Hepatocyte (in vitro differentiated cells): ENCODE data around the gene MLIP. TPM values are rescaled to one million over a fixed set of nuclear protein-coding genes. Genes with fewer than 3 reads are reported as not detected.
A peak's percentile ranks its signal among the peaks of the same experiment; 100 is the strongest.
"Not testable (repeated sequence)": the region's sequence is repeated elsewhere in the genome, so short reads cannot be mapped to it uniquely, and the experiment has no call there.

ENCODE experiments used
- DNase-seq: peaks from one replicate; pipeline ENCODE4 v3.0.0-alpha.2; 2016; ENCODE audit warnings: low spot score
- H2AFZ ChIP-seq: fragments of 200-600 bp; sonication (generic); 2 replicates; pipeline ENCODE4 v1.6.0; 2016; ENCODE audit warnings: antibody characterized with exemption, mild to moderate bottlenecking
- H3K27ac ChIP-seq: fragments of 200-600 bp; sonication (generic); 2 replicates; pipeline ENCODE4 v1.5.1; 2016; ENCODE audit warnings: mild to moderate bottlenecking
- H3K27me3 ChIP-seq: fragments of 200-600 bp; sonication (generic); 2 replicates; pipeline ENCODE4 v1.6.1; 2016
- H3K36me3 ChIP-seq: fragments of 200-600 bp; sonication (generic); replicated peaks from 2 replicates; pipeline ENCODE4 v1.5.1; 2016; ENCODE audit warnings: low read depth; ENCODE audit not compliant: insufficient read depth
- H3K4me1 ChIP-seq: fragments of 200-600 bp; sonication (generic); 2 replicates; pipeline ENCODE4 v1.5.1; 2016; ENCODE audit warnings: mild to moderate bottlenecking, moderate library complexity; ENCODE audit not compliant: insufficient read depth
- H3K4me2 ChIP-seq: fragments of 200-600 bp; sonication (generic); 2 replicates; pipeline ENCODE4 v1.6.0; 2016
- H3K4me3 ChIP-seq: fragments of 200-600 bp; sonication (generic); 2 replicates; pipeline ENCODE4 v1.5.1; 2016; ENCODE audit warnings: mild to moderate bottlenecking
- H3K79me2 ChIP-seq: fragments of 200-600 bp; sonication (generic); 2 replicates; pipeline ENCODE4 v1.6.0; 2017; ENCODE audit warnings: mild to moderate bottlenecking
- H3K9me2 ChIP-seq: fragments of 200-600 bp; sonication (generic); replicated peaks from 2 replicates; pipeline ENCODE4 v1.6.0; 2017; ENCODE audit warnings: mild to moderate bottlenecking; ENCODE audit not compliant: insufficient read depth
- H3K9me3 ChIP-seq: fragments of 200-600 bp; sonication (generic); 2 replicates; pipeline ENCODE4 v1.5.1; 2016; ENCODE audit warnings: low read depth, mild to moderate bottlenecking
- H4K20me1 ChIP-seq: fragments of 200-600 bp; sonication (generic); 2 replicates; pipeline ENCODE4 v1.6.0; 2016; ENCODE audit warnings: mild to moderate bottlenecking; ENCODE audit not compliant: insufficient read depth, poor library complexity, severe bottlenecking
- EZH2 ChIP-seq: fragments of 200-600 bp; sonication (generic); IDR thresholded peaks from 2 replicates; pipeline ENCODE4 v1.6.1; 2016; ENCODE audit warnings: antibody characterized with exemption, mild to moderate bottlenecking, borderline replicate concordance
- EZH2phosphoT487 ChIP-seq: fragments of 200-600 bp; sonication (generic); IDR thresholded peaks from one replicate; pipeline ENCODE4 v1.6.1; 2018; ENCODE audit warnings: antibody characterized with exemption, mild to moderate bottlenecking, low read depth, moderate library complexity; ENCODE audit not compliant: unreplicated experiment, severe bottlenecking
- WGBS: methylation state at CpG from one replicate; pipeline ENCODE4 v1.1.6; 2016; ENCODE audit warnings: low lambda C conversion rate; ENCODE audit errors: missing lambda C conversion rate; 5-methylcytosine and 5-hydroxymethylcytosine counted together
- polyA plus RNA-seq: library from polyadenylated mRNA; unstranded; fragments of >200 nt; fragmentation: Nextera tagmentation; extraction: Ambion mirVana; gene quantifications from 2 replicates; pipeline ENCODE4 v1.2.1, GENCODE V29; 2016
- total RNA-seq: library from RNA; depleted of rRNA; stranded (reverse); fragments of >200 nt; gene quantifications from 2 replicates; pipeline ENCODE4 v1.2.3, GENCODE V29; 2014
- TF ChIP-seq, protein P1 (sequence below): fragments of 200-600 bp; sonication (generic); IDR thresholded peaks from 2 replicates; pipeline ENCODE4 v1.5.1; 2016; ENCODE audit warnings: antibody characterized with exemption, mild to moderate bottlenecking; ENCODE audit not compliant: poor library complexity

Gene MLIP
- total and polyA plus RNA-seq, 2 experiments from 2014 or later: 1.2 to 1.5 TPM

DNA sequence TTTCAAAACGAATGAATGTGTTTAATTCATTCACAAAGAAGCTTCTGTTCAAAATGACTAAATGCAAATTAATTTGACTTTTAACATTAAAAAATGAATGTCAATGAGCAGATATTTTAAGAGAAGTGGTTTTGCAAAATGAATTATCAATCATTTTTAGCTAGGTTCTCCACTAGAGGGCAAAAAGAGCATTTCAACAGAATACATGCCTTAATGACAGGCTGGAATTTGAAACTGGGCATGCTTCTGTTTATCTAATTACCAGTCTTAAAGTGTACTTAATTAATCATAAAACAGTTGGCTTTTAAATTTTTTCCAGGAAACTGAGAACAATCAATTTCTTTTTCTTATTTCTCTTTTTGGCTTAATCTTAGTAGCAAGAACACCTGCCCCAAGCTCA, 133.2 kb downstream of the MLIP start:
- H3K79me2 ChIP-seq: no peaks in the 10 kb centered on the region
- TF ChIP-seq EZH2phosphoT487 (no peak), EZH2 (no peak)
- TF ChIP-seq, protein P1, sequence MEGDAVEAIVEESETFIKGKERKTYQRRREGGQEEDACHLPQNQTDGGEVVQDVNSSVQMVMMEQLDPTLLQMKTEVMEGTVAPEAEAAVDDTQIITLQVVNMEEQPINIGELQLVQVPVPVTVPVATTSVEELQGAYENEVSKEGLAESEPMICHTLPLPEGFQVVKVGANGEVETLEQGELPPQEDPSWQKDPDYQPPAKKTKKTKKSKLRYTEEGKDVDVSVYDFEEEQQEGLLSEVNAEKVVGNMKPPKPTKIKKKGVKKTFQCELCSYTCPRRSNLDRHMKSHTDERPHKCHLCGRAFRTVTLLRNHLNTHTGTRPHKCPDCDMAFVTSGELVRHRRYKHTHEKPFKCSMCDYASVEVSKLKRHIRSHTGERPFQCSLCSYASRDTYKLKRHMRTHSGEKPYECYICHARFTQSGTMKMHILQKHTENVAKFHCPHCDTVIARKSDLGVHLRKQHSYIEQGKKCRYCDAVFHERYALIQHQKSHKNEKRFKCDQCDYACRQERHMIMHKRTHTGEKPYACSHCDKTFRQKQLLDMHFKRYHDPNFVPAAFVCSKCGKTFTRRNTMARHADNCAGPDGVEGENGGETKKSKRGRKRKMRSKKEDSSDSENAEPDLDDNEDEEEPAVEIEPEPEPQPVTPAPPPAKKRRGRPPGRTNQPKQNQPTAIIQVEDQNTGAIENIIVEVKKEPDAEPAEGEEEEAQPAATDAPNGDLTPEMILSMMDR: peak; percentile 61
- peak; percentile 26 for DNase-seq
- no peak overlapping the region for H3K4me2 ChIP-seq
- H4K20me1 ChIP-seq: no peaks in the 10 kb centered on the region
- no peak overlapping the region for H2AFZ ChIP-seq
- WGBS: 51% methylated on average over 1 of the region's 1 CpG
- H3K9me2 ChIP-seq: no peaks in the 10 kb centered on the region
- H3K9me3 ChIP-seq: no peaks in the 10 kb centered on the region
- H3K27ac ChIP-seq: no peak overlapping the region
- H3K36me3 ChIP-seq: no peaks in the 10 kb centered on the region
- no peaks in the 10 kb centered on the region for H3K27me3 ChIP-seq
- no peaks in the 10 kb centered on the region for H3K4me1 ChIP-seq
- H3K4me3 ChIP-seq: no peak overlapping the region

DNA sequence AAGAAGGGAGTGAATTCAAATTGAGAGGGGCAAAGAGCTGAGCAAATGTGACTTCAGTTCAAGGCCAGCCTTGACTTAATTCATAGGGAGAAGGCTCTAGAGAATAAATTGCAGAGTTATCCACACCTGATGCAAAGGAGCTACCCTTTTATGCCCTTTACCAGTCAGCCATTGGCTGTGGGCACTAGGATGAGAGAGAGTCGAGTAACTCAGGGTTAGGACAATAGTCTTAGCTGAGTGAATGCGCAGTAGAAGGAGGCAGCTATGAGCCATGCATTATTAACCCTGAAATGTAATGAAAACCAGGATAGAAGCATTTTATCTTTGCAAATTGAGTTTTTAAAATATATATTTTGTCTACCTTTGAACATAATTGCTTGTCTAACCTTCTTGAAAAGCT, 134.0 kb downstream of the MLIP start:
- Histone ChIP-seq H2AFZ (no peak overlapping the region), H3K27ac (no peak overlapping the region), H3K9me2 (no peaks in the 10 kb centered on the region), H4K20me1 (no peaks in the 10 kb centered on the region), H3K27me3 (no peaks in the 10 kb centered on the region), H3K79me2 (no peaks in the 10 kb centered on the region), H3K9me3 (no peaks in the 10 kb centered on the region), H3K4me3 (no peak overlapping the region), H3K36me3 (no peaks in the 10 kb centered on the region), H3K4me2 (no peak overlapping the region), H3K4me1 (no peaks in the 10 kb centered on the region)
- WGBS: 83% methylated on average over 2 of the region's 2 CpGs
- TF ChIP-seq EZH2phosphoT487 (no peak), EZH2 (no peak)
- TF ChIP-seq, protein P1: no peak
- DNase-seq: no peak

DNA sequence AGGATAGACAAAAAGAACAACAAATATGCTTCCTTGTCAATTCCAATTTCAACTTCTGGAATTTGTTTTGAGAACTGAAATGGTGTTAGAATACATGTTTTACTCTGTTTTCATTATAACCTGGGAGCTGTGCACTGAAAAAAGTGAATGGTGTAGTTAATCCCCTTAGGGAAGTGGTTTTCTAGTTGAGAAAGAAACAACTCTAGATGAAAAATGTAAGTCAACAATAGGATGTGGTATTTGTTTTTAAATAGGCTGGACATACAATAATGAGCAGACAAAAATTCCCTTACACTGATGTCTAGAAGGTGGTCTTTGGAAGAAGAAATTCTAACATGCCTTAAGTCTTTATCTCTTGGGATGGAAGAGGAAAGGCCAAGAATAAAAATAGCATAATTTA, 137.1 kb downstream of the MLIP start:
- Histone ChIP-seq H2AFZ (no peak overlapping the region), H3K4me1 (no peaks in the 10 kb centered on the region), H3K27me3 (no peaks in the 10 kb centered on the region), H3K9me2 (no peaks in the 10 kb centered on the region), H3K4me2 (no peak overlapping the region), H3K4me3 (no peak overlapping the region), H3K79me2 (no peaks in the 10 kb centered on the region), H3K27ac (no peak overlapping the region), H3K9me3 (no peaks in the 10 kb centered on the region), H4K20me1 (no peaks in the 10 kb centered on the region), H3K36me3 (no peaks in the 10 kb centered on the region)
- TF ChIP-seq, protein P1: no peak
- no peak for TF ChIP-seq EZH2phosphoT487
- TF ChIP-seq EZH2: no peak
- no peak for DNase-seq

DNA sequence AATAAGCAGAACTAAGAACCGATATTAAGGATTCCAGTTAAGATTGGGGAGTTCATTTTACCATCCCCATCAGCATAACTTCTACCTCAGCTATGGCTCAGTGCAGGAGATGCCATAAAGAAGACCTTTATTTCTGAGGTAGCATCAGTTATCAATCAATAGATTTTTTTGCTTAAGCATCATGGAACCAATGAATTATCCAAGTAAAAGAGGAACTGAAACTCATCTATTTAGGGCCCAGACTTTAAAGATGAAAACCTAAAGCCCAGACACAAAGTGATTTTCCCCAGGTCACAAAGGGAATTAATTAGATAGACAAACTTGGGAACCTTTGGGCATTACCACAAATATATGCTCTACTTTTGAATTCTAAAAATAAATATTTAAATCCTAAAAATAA, 137.8 kb downstream of the MLIP start:
- Histone ChIP-seq H2AFZ (no peak overlapping the region), H3K27me3 (no peaks in the 10 kb centered on the region), H3K9me2 (no peaks in the 10 kb centered on the region), H3K36me3 (no peaks in the 10 kb centered on the region), H4K20me1 (no peaks in the 10 kb centered on the region), H3K27ac (no peak overlapping the region), H3K4me3 (no peak overlapping the region), H3K4me2 (no peak overlapping the region), H3K79me2 (no peaks in the 10 kb centered on the region), H3K4me1 (no peaks in the 10 kb centered on the region), H3K9me3 (no peaks in the 10 kb centered on the region)
- no peak for TF ChIP-seq EZH2phosphoT487
- TF ChIP-seq EZH2: no peak
- TF ChIP-seq, protein P1: no peak
- no peak for DNase-seq
- 94% methylated on average over 1 of the region's 1 CpG for WGBS

DNA sequence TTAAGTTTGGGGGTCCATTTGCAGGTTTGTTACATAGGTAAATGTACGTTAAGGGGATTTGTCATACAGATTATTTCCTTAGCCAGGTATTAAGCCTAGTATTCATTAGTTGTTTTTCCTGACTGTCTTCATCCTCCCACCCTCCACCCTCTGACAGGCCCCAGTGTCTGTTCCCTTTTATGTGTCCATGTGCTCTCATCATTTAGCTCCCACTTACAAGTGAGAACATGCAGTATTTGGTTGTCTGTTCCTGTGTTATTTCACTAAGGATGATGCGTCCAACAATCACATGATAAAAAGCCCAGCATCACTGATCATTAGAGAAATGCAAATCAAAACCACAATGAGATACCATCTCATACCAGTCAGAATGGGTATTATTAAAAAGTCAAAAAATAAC, 138.6 kb downstream of the MLIP start:
- H3K4me2 ChIP-seq, H3K36me3 ChIP-seq, H3K9me3 ChIP-seq, H3K27ac ChIP-seq, H3K4me3 ChIP-seq, H3K9me2 ChIP-seq, H4K20me1 ChIP-seq, H3K27me3 ChIP-seq, H2AFZ ChIP-seq, H3K79me2 ChIP-seq, DNase-seq, H3K4me1 ChIP-seq: not testable (repeated sequence)
- 82% methylated on average over 2 of the region's 2 CpGs for WGBS
